ENCODE data around the gene SAV1. TPM values are rescaled to one million over a fixed set of nuclear protein-coding genes. Genes with fewer than 3 reads are reported as not detected.

SAV1 gene
- total RNA-seq, 2 donors from 2014 or later: 15.9 to 21.8 TPM

- intact Hi-C loops (cut with DNase I): no loop called here
- Histone ChIP-seq H3K4me1 (no peaks in the 10 kb centered on the region), H3K4me3 (no peak overlapping the region), H3K9me3 (no peaks in the 10 kb centered on the region), H3K27ac (no peak overlapping the region), H3K9ac (ENCODE audit: low read depth in 2 of 2, low read length in 2 of 2) (no peak overlapping the region), H3K36me3 (no peaks in the 10 kb centered on the region), H3K27me3 (no peaks in the 10 kb centered on the region)
- DNase-seq: no peak
- no peak for TF ChIP-seq CTCF (IDR thresholded peaks at IDR 0.05)
These were observed 43.7 kb downstream of the SAV1 start for GRCh38 chr14:50624447-50624846.

GRCh38 chr14:50622978-50623377 is 45.1 kb downstream of the SAV1 start:
- intact Hi-C loops (cut with DNase I): no loop called here
- H3K27me3 ChIP-seq: no peaks in the 10 kb centered on the region
- no peak overlapping the region for H3K9ac ChIP-seq (ENCODE audit: low read depth in 2 of 2, low read length in 2 of 2)
- no peak overlapping the region for H3K4me3 ChIP-seq
- no peaks in the 10 kb centered on the region for H3K4me1 ChIP-seq
- H3K9me3 ChIP-seq: no peaks in the 10 kb centered on the region
- no peak for TF ChIP-seq CTCF (IDR thresholded peaks at IDR 0.05)
- H3K27ac ChIP-seq: no peak overlapping the region
- no peaks in the 10 kb centered on the region for H3K36me3 ChIP-seq
- no peak for DNase-seq

GRCh38 chr14:50620341-50620740 is 47.8 kb downstream of the SAV1 start:
- DNase-seq: no peak
- intact Hi-C loops (cut with DNase I): no loop called here
- Histone ChIP-seq H3K9ac (ENCODE audit: low read depth in 2 of 2, low read length in 2 of 2) (no peak overlapping the region), H3K4me3 (no peak overlapping the region), H3K27ac (no peak overlapping the region), H3K36me3 (no peaks in the 10 kb centered on the region), H3K9me3 (no peaks in the 10 kb centered on the region), H3K27me3 (no peaks in the 10 kb centered on the region), H3K4me1 (no peaks in the 10 kb centered on the region)
- no peak for TF ChIP-seq CTCF (IDR thresholded peaks at IDR 0.05)

GRCh38 chr14:50619569-50620141 is 48.5 kb downstream of the SAV1 start:
- no peak overlapping the region for H3K27ac ChIP-seq
- no peaks in the 10 kb centered on the region for H3K4me1 ChIP-seq
- TF ChIP-seq CTCF (IDR thresholded peaks at IDR 0.05): peak; percentile 29
- intact Hi-C loops (cut with DNase I): no loop called here
- no peaks in the 10 kb centered on the region for H3K27me3 ChIP-seq
- H3K4me3 ChIP-seq: no peak overlapping the region
- no peak overlapping the region for H3K9ac ChIP-seq (ENCODE audit: low read depth in 2 of 2, low read length in 2 of 2)
- DNase-seq: no peak
- no peaks in the 10 kb centered on the region for H3K36me3 ChIP-seq
- H3K9me3 ChIP-seq: no peaks in the 10 kb centered on the region

GRCh38 chr14:50616275-50616674 is 51.8 kb downstream of the SAV1 start:
- Histone ChIP-seq H3K4me3 (no peak overlapping the region), H3K27me3 (no peaks in the 10 kb centered on the region), H3K9me3 (no peaks in the 10 kb centered on the region), H3K9ac (ENCODE audit: low read depth in 2 of 2, low read length in 2 of 2) (no peak overlapping the region), H3K27ac (no peak overlapping the region), H3K36me3 (no peaks in the 10 kb centered on the region), H3K4me1 (no peaks in the 10 kb centered on the region)
- intact Hi-C loops (cut with DNase I): no loop called here
- DNase-seq: no peak
- no peak for TF ChIP-seq CTCF (IDR thresholded peaks at IDR 0.05)
